Fibroblast of peridontal ligament (primary cell): ENCODE measurements around the gene IL36RN.
"Not testable (repeated sequence)": the region's sequence is repeated elsewhere in the genome, so short reads cannot be mapped to it uniquely, and the experiment has no call there.

Source experiments
- DNase-seq: peaks from one replicate; pipeline ENCODE4 v3.0.0-alpha.2; 2010; ENCODE audit errors: extremely low read depth

The IL36RN gene

GRCh38 chr2:113075030-113075429 lies 16.0 kb downstream of the IL36RN start:
- DNase-seq: no peak

GRCh38 chr2:113075600-113075999 lies 16.6 kb downstream of the IL36RN start:
- no peak for DNase-seq

GRCh38 chr2:113076954-113077669 lies 18.1 kb downstream of the IL36RN start:
- DNase-seq: no peak

GRCh38 chr2:113077921-113078320 lies 18.9 kb downstream of the IL36RN start:
- no peak for DNase-seq

- DNase-seq: no peak
Measured at GRCh38 chr2:113078350-113078839, 19.4 kb downstream of the IL36RN start.

GRCh38 chr2:113079131-113079530 lies 20.1 kb downstream of the IL36RN start:
- no peak for DNase-seq

GRCh38 chr2:113080134-113080533 lies 21.1 kb downstream of the IL36RN start:
- DNase-seq: peak; percentile 15

GRCh38 chr2:113081488-113082210 lies 22.7 kb downstream of the IL36RN start:
- no peak for DNase-seq

GRCh38 chr2:113083296-113083695 lies 24.3 kb downstream of the IL36RN start:
- no peak for DNase-seq

- peak; percentile 9 for DNase-seq
Measured at GRCh38 chr2:113084249-113085000, 25.4 kb downstream of the IL36RN start.

- no peak for DNase-seq
Measured at GRCh38 chr2:113085542-113085941, 26.5 kb downstream of the IL36RN start.

- no peak for DNase-seq
Measured at GRCh38 chr2:113088213-113088992, 29.4 kb downstream of the IL36RN start.

- DNase-seq: no peak
Measured at GRCh38 chr2:113089916-113090315, 30.9 kb downstream of the IL36RN start.

GRCh38 chr2:113091231-113091896 lies 32.4 kb downstream of the IL36RN start:
- DNase-seq: no peak

GRCh38 chr2:113092864-113093612 lies 34.0 kb downstream of the IL36RN start:
- DNase-seq: no peak

- no peak for DNase-seq
Measured at GRCh38 chr2:113093613-113093977, 34.6 kb downstream of the IL36RN start.

- not testable (repeated sequence) for DNase-seq
Measured at GRCh38 chr2:113096306-113096705, 37.3 kb downstream of the IL36RN start.

- not testable (repeated sequence) for DNase-seq
Measured at GRCh38 chr2:113096842-113097618, 38.0 kb downstream of the IL36RN start.

GRCh38 chr2:113098041-113098440 lies 39.0 kb downstream of the IL36RN start:
- DNase-seq: no peak

- no peak for DNase-seq
Measured at GRCh38 chr2:113098532-113098931, 39.5 kb downstream of the IL36RN start.
